Stimulated activated CD4-positive, alpha-beta T cell treated with anti-CD3 and anti-CD28 coated beads, TNF-alpha, amount 100 ng/mL, for 48 hours (primary cell): ENCODE results near the gene CMSS1.
"Not testable (repeated sequence)": the region's sequence is repeated elsewhere in the genome, so short reads cannot be mapped to it uniquely, and the experiment has no call there.

Experiments
- DNase-seq, 3 donors: peaks; one replicate each; pipeline ENCODE4 v3.0.0-alpha.2; 2020; ENCODE audit warnings: low read depth in 3 of 3

The CMSS1 gene

GRCh38 chr3:100081986-100082692 lies 264.5 kb downstream of the CMSS1 start:
- DNase-seq, result no peak

DNA sequence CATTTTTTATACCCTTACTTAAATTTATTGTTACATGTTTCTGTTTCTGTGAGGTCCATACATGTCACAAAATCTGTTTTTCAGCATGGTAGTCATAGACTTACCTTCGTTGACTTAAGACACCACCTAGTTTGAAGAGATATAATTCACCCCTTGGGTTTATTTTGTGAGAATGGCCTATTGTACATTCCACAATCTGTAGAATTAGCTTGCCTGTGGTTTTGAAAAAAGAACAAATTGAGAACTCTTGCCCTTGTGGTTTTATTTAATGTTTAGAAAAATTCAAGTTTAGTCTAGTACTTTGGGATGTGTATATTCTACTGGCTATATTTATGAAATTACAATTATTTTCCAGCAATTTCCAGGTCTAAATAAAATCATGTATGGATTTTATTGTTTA lies 265.1 kb downstream of the CMSS1 start:
- no peak for DNase-seq

DNA sequence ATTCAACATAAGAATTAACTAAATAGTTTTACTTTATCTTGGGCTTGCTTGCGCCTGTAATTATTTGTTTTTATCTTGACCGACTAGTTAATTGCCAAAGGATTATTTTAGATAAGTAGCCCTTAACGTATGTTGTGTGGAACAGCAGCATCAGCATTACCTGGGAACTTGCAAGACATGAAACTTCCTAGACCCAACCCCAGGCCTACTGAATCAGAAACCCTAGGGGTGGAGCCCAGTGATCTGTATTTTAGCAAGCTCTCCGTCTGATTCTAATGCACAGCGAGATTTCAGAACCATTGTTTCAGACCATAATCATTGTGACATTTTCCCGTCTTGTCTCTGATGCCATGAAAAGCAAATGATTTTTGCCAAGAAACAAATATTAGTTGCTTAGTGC lies 265.5 kb downstream of the CMSS1 start:
- no peak for DNase-seq

GRCh38 chr3:100084100-100084806 lies 266.6 kb downstream of the CMSS1 start:
- no peak for DNase-seq

DNA sequence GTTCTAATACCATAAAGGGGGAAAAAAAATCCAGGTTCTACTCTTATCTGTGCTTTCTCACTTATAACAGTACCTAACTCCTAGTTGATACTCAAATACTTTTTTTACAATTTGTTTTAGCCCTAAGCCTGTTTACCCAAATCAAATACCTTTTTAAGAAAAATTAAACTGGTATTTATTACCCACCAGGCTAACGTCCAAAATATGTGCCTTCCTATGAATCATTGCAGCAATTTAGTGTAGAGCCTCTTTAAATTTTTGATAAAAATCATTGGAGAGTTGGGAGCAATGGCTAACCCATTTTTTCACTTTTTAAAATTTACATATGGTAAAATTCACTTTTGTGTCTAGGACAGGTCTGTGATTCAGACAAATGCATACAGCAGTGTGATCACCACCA lies 268.7 kb downstream of the CMSS1 start:
- DNase-seq, result no peak

DNA sequence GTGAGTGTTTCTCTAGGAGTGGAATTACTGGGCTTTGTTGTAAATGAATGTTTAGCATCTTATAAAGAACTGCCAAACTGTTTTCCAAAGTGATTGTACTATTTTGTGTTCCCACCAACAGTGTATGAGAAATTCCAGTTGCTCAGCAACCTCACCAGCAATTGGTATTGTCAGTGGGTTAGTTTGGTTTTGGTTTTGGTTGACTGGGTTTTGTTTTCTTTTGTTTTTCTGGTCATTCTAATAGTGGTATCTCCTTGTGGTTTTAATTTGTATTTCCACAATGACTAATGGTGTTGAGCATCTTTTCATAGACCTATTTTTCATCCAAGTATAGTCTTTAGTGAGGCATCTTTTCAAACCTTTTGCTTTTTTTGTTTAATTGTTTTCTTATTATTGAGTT lies 269.5 kb downstream of the CMSS1 start:
- no peak for DNase-seq

- DNase-seq, result no peak
Observed at GRCh38 chr3:100088735-100089368, 271.2 kb downstream of the CMSS1 start.

DNA sequence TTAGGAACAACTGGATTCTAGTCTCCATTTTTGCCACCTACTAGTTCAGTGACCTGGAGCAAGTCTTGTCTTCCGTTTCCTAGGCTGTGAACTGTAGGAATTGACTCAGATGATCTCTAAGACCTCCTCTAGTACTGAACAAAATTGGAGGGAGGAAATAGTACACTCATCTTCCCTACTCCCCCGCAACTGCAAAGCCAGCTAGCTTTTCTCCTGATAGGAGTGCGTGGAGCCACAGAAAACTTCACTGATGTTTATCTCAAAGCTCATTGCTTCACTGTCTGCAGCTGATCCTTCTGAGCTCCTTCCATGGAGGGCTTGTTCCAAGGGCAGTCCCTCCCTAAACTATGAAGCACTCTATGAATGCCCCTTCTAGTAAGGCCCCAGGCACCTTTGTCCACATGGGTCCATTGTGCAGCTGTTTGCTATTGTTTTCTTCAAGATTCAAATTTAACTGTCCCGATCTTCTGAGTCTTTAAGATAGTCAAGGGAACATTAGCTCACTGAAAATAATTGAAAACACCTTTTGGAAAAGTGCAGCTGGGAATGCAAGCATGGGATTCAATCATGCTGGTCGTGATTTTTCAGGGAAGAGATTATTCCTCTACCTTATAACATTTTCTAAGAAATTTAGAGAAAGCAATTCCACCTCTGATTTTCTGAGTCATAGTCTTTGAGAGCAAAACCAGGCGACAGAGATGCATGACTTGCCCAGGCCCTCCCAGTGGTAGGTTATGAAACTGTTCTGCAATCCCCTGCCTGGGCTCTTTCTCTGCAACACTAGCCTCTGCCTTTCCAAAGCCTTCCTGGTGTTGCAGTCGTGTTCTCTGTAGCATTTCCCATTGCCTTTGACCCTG lies 272.4 kb downstream of the CMSS1 start:
- no peak for DNase-seq

DNA sequence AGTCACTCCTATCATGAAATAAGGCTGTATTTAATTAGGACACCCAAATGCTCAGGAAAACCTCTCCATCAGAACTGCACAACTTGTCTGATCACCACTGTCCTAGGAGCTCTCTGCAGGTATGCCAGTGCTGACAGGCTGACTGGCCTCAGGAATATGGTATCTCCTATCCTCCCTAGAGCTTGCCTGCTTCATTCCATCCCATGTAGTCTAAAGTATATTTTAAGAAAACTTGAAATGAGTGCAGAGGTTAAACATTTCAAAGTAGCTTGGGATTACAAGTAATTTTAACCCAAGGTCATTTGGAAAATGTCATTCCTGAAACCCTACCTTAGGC lies 273.0 kb downstream of the CMSS1 start:
- DNase-seq, result no peak

DNA sequence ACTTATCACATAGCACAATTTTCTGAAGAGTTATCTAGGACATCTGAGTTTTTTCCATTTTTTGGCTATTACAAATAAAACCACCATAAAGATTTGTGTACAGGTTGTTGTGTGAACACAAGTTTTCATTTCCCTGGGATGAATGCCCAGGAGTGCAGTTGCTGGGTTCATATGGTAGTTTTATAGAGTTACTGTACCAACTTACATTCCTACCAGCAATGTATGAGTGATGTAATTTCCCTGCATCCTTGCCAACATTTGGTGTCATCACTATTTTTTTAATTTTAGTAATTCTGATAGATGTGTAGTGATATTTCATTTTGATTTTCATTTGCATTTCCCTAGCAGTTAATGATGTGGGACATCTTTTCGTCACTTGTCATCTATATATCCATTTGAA lies 276.2 kb downstream of the CMSS1 start:
- DNase-seq, result no peak

GRCh38 chr3:100096286-100096685 lies 278.6 kb downstream of the CMSS1 start:
- not testable (repeated sequence) for DNase-seq

- no peak for DNase-seq
Observed at GRCh38 chr3:100096866-100097265, 279.2 kb downstream of the CMSS1 start.

- DNase-seq, result no peak
Observed at GRCh38 chr3:100097919-100098783, 280.5 kb downstream of the CMSS1 start.

GRCh38 chr3:100098784-100099070 lies 281.1 kb downstream of the CMSS1 start:
- DNase-seq, result no peak

DNA sequence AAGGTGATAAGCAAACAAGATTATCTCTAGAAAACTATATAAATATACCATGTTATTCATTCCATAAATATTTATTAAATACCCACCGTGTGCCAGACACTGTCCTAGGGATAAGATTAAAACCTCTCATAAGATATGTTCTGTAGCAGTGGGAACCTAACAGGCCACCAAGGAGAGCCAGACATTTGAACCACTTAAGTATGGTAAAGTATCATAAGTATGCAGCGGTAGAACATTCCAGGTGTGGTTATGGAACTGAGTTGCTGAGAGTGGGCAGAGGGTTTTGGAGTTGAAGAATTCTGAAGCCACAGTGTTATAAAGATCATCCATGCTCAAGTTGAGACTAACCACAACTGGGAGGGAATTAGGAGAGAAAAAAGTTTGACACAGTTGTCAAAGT lies 282.0 kb downstream of the CMSS1 start:
- no peak for DNase-seq

DNA sequence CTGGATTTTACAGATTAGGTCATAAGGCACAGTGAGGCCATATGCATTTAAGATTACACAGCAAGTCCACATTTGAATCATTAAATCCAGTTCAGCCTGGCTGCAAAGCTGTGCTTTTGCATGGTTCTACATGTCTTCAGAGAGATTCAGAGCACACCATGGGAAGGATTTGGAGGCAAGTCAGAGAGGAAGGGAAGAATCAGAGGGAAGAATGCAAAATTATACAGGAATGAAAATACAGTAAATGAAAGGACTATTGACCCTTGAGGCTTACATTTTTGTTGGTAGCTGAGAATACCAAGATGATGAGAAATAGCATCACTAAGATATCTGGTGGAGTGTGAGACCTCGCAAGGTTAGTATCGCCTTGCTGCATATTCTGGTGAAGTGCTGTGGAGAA lies 282.8 kb downstream of the CMSS1 start:
- DNase-seq, result no peak

DNA sequence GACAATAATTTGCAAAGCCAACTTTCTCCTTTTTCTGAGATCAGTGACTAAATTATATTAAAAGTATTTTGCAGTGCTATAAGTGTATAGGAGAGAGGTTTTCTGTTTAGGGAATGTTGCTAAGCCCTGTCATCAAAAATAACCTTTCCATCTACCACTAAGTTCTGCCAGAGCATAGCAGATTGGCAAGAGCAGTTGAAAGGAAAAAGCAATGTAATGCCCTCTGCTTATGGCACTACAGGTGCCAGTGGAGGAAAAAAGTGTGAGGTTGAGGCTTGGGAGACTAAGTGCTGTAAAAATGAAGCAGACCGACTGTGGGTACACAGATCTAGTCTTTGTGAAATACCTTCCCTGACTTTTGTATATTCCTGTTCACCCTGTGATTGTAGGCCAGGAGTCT lies 285.1 kb downstream of the CMSS1 start:
- no peak for DNase-seq

DNA sequence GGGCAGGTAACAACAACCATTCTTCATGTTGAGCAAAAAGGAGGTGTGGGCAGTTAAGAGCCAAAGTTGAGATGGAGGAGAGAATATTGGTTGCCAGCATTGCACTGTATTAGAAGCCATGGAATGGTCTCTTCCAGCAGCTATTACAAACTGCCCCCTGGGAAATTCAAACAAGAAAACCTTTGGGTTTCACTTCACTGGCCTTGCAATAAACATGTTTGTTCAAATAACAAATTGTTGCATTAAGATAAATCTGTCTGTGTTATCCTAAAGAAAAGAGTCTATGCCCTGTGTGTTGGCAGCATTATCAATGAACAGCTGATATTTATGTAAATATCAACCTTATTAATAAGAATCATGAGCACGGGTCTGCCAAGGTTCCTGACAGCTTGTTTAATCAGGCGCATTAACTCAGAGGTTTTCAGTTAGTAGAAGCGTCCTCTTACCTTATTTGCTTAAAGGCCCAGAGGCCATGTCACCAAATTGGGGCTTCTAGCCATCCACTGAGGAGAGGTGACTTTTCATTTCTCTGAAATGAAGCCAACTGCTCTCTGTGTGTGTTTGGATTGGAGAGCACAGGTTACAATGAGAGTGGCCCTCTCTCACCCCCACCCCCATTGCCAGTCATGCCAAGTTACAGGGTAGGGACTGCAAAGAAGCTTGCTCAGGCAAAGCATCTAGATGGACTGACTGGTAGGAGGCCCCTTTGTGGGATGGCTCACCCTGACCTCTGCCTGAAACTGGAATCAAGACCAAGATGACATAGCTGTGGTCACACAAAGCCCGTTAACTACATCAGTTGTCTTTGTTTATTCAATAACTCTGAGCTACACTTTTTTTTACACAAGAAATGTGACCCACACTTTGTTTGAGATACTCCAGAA lies 286.1 kb downstream of the CMSS1 start:
- DNase-seq, result no peak

DNA sequence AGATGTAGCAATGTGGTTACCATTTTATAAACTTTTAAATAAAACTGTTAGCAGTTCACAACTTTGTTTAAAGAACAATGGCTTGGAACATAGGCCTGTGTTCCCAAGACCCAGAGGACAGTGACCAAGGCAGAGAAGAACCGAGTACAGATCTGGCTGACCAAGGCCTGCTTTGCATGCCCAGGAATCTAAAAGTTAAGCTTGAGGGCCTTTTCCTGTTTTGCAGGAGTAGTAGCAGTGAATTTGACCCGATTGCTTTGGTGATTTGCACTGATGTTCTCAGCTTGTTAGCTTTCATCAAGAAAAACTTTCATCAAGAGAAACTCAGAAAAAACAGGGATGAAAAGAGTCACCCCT lies 286.8 kb downstream of the CMSS1 start:
- no peak for DNase-seq

- no peak for DNase-seq
Observed at GRCh38 chr3:100104817-100105413, 287.3 kb downstream of the CMSS1 start.
